PC-3 (cell line): ENCODE data around the gene SLC44A1. TPM values are rescaled to one million over a fixed set of nuclear protein-coding genes. Genes with fewer than 3 reads are reported as not detected.

ENCODE experiments used
- ATAC-seq: fragments of 200-7000 bp; cut with Tn5 transposase; 2 replicates; pipeline ENCODE4 v1.9.1; 2020; ENCODE audit warnings: mild to moderate bottlenecking, moderate library complexity
- BruUV-seq: library from RNA; stranded (reverse); fragments of 400-500 nt; replicated peaks from 2 replicates; lab custom pipeline; 2021; lab: Mats Ljungman, UMichigan
- CTCF ChIA-PET: fragments of 300-600 bp; sonication (Branson Sonifier 250); formaldehyde crosslinking; loops from one replicate; lab custom pipeline; 2022; ENCODE audit warnings: antibody characterized with exemption; lab: Charles Lee
- POLR2A ChIA-PET: fragments of 300-600 bp; sonication (Branson Sonifier 250); formaldehyde crosslinking; loops from one replicate; lab custom pipeline; 2022; ENCODE audit warnings: antibody characterized with exemption; ENCODE audit not compliant: unreplicated experiment; lab: Charles Lee
- DNase-seq: peaks from one replicate; pipeline ENCODE4 v3.0.0-alpha.2; 2015
- H2AFZ ChIP-seq: fragments of 300-600 bp; sonication (generic); 2 replicates; pipeline ENCODE4 v1.6.0; 2016; ENCODE audit warnings: antibody characterized with exemption, low read length
- H3F3A ChIP-seq: fragments of 300-600 bp; sonication (generic); one replicate; pipeline ENCODE4 v1.6.0; 2017; ENCODE audit warnings: antibody characterized with exemption, low read length, control low read depth, mild to moderate bottlenecking; ENCODE audit not compliant: unreplicated experiment
- H3K27ac ChIP-seq: fragments of 300-600 bp; sonication (generic); 2 replicates; pipeline ENCODE4 v1.5.1; 2016; ENCODE audit warnings: mild to moderate bottlenecking, low read length
- H3K27me3 ChIP-seq: fragments of 300-600 bp; sonication (generic); 2 replicates; pipeline ENCODE4 v1.6.1; 2016; ENCODE audit warnings: low read length, mixed read lengths
- H3K36me3 ChIP-seq: fragments of 300-600 bp; sonication (generic); 2 replicates; pipeline ENCODE4 v1.6.1; 2016; ENCODE audit warnings: low read depth, mixed run types, low read length, mixed read lengths
- H3K4me1 ChIP-seq: fragments of 300-600 bp; sonication (generic); 2 replicates; pipeline ENCODE4 v1.5.1; 2016; ENCODE audit warnings: low read length; ENCODE audit not compliant: insufficient read depth
- H3K4me2 ChIP-seq: fragments of 300-600 bp; sonication (generic); 2 replicates; pipeline ENCODE4 v1.6.0; 2016; ENCODE audit warnings: low read length
- H3K4me3 ChIP-seq: fragments of 300-600 bp; sonication (generic); 2 replicates; pipeline ENCODE4 v1.5.1; 2016; ENCODE audit warnings: mild to moderate bottlenecking, low read length, mixed read lengths
- H3K79me2 ChIP-seq: fragments of 300-600 bp; sonication (generic); 2 replicates; pipeline ENCODE4 v1.6.1; 2017; ENCODE audit warnings: low read length, mixed read lengths
- H3K9ac ChIP-seq: fragments of 300-600 bp; sonication (generic); 2 replicates; pipeline ENCODE4 v1.6.0; 2016; ENCODE audit warnings: mild to moderate bottlenecking, low read length
- H3K9me2 ChIP-seq: fragments of 300-600 bp; sonication (generic); replicated peaks from 2 replicates; pipeline ENCODE4 v1.6.1; 2016; ENCODE audit warnings: mixed run types, low read length, mixed read lengths
- H3K9me3 ChIP-seq: fragments of 300-600 bp; sonication (generic); 2 replicates; pipeline ENCODE4 v1.6.1; 2016; ENCODE audit warnings: low read length, mixed read lengths
- H4K20me1 ChIP-seq: fragments of 300-600 bp; sonication (generic); 2 replicates; pipeline ENCODE4 v1.6.1; 2016; ENCODE audit warnings: low read length, mixed read lengths
- EZH2 ChIP-seq: fragments of 300-600 bp; sonication (generic); IDR thresholded peaks from one replicate; pipeline ENCODE4 v1.6.1; 2017; ENCODE audit warnings: antibody characterized with exemption, mild to moderate bottlenecking, low read length; ENCODE audit not compliant: unreplicated experiment
- EZH2phosphoT487 ChIP-seq: fragments of 300-600 bp; sonication (generic); IDR thresholded peaks from 2 replicates; pipeline ENCODE4 v1.6.1; 2018; ENCODE audit warnings: mild to moderate bottlenecking, antibody characterized with exemption, low read length, borderline replicate concordance
- intact Hi-C: fragments of 100-400 bp; cut with micrococcal nuclease; formaldehyde crosslinking; loops from 2 replicates; pipeline ENCODE4 v1.9.0; 2023
- total RNA-seq: library from RNA; depleted of rRNA; stranded (reverse); fragments of >200 nt; gene quantifications from 2 replicates; pipeline ENCODE4 v1.2.3, GENCODE V29; 2014
- TF ChIP-seq, protein P1 (sequence below): fragments of 300-600 bp; sonication (generic); conservative IDR thresholded peaks from 2 replicates; pipeline ENCODE4 v1.5.1; 2017; ENCODE audit warnings: antibody characterized with exemption, low read depth, mild to moderate bottlenecking, low read length

SLC44A1 gene
- total RNA-seq, 1 experiment from 2014 or later = 16.1 TPM

DNA sequence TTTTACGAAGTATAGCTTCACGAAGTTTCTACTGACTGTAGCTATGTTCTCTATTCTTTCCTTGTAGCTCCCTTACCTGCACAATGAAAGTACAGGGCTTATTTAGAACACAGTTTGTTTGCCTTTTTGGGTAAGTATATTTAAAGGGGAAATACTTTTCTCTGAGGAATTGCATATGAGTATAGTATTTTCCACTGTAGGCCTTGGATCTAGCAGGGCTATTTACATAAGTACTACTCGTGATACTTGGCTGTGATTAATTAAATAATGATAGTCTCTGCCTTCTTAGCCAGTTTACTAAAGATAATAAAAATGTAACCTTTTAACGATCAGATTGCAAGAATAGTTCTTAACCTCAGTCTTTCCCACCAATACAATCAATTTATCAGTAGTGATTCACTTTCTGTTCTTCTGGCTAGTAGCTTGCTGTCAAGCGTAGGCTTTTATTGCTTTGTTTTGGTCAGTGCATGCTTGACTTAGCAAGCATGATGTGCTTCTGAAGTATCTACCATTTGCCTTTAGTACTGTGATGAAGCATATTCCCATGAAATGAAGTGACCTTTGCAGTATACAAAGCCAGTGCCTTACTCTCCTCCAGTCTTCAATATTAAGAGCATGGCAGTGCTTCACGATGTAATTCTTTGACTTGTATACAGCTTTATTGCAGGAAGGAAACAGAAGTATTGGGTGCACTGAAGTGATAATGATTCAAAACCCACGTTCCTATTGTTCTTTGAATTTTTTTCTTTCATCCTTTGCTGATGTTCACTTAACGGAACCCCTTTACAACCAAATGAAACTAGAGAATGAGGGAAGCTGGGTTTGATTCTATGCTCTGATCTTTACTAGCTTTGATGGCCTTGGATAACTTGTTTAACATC is 64.2 kb downstream of the SLC44A1 start:
- DNase-seq (no peak), ATAC-seq (no peak)
- no TSS peak for BruUV-seq
- no peaks in the 10 kb centered on the region for H3K27me3 ChIP-seq
- H3K4me3 ChIP-seq = no peak overlapping the region
- no peaks in the 10 kb centered on the region for H3K9me2 ChIP-seq
- H3K27ac ChIP-seq = no peak overlapping the region
- POLR2A ChIA-PET = no interaction called here
- CTCF ChIA-PET = interaction anchor here (0.6 kb wide), 1 partner anchor 105 kb away, joined by 7 read pairs; no protein-coding TSS in a partner anchor
- intact Hi-C loops = no loop called here
- H2AFZ ChIP-seq = no peak overlapping the region
- no peaks in the 10 kb centered on the region for H4K20me1 ChIP-seq
- H3K4me1 ChIP-seq = no peaks in the 10 kb centered on the region
- H3K9ac ChIP-seq = no peak overlapping the region
- H3K4me2 ChIP-seq = no peak overlapping the region
- H3K36me3 ChIP-seq = no peaks in the 10 kb centered on the region
- peaks cover 3% of the 10 kb centered on the region for H3F3A ChIP-seq
- TF ChIP-seq, protein P1, sequence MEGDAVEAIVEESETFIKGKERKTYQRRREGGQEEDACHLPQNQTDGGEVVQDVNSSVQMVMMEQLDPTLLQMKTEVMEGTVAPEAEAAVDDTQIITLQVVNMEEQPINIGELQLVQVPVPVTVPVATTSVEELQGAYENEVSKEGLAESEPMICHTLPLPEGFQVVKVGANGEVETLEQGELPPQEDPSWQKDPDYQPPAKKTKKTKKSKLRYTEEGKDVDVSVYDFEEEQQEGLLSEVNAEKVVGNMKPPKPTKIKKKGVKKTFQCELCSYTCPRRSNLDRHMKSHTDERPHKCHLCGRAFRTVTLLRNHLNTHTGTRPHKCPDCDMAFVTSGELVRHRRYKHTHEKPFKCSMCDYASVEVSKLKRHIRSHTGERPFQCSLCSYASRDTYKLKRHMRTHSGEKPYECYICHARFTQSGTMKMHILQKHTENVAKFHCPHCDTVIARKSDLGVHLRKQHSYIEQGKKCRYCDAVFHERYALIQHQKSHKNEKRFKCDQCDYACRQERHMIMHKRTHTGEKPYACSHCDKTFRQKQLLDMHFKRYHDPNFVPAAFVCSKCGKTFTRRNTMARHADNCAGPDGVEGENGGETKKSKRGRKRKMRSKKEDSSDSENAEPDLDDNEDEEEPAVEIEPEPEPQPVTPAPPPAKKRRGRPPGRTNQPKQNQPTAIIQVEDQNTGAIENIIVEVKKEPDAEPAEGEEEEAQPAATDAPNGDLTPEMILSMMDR = no peak
- no peak for TF ChIP-seq EZH2phosphoT487
- H3K9me3 ChIP-seq = no peaks in the 10 kb centered on the region
- no peaks in the 10 kb centered on the region for H3K79me2 ChIP-seq

DNA sequence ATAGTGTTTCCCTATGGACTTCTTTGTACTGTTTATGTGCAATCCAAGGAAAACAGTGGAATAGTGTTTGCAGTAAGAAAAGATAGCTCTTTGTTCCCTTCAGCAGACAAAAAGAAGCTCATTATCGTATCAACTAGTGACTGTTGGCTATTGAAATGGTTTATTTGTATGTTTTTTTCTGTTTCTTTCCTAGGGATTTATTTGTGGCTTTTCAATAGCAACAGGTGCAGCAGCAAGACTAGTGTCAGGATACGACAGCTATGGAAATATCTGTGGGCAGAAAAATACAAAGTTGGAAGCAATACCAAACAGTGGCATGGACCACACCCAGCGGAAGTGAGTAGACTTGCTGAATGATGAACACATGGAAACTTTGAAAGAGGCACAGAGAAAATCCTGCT is 65.1 kb downstream of the SLC44A1 start:
- Histone ChIP-seq H3K36me3 (no peaks in the 10 kb centered on the region), H4K20me1 (no peaks in the 10 kb centered on the region), H3K79me2 (no peaks in the 10 kb centered on the region), H3K9ac (no peak overlapping the region), H3K4me2 (no peak overlapping the region), H3K4me1 (no peaks in the 10 kb centered on the region), H2AFZ (no peak overlapping the region), H3K27me3 (no peaks in the 10 kb centered on the region), H3K27ac (no peak overlapping the region), H3K9me2 (no peaks in the 10 kb centered on the region), H3K9me3 (no peaks in the 10 kb centered on the region), H3K4me3 (no peak overlapping the region), H3F3A (peaks cover 3% of the 10 kb centered on the region)
- ChIA-PET POLR2A (no interaction called here), CTCF (interaction anchor here (0.6 kb wide), 1 partner anchor 104 kb away, joined by 7 read pairs; no protein-coding TSS in a partner anchor)
- DNase-seq (no peak), ATAC-seq (no peak)
- BruUV-seq = no TSS peak
- intact Hi-C loops = no loop called here
- TF ChIP-seq EZH2 (no peak), EZH2phosphoT487 (no peak)
- TF ChIP-seq, protein P1 = no peak

DNA sequence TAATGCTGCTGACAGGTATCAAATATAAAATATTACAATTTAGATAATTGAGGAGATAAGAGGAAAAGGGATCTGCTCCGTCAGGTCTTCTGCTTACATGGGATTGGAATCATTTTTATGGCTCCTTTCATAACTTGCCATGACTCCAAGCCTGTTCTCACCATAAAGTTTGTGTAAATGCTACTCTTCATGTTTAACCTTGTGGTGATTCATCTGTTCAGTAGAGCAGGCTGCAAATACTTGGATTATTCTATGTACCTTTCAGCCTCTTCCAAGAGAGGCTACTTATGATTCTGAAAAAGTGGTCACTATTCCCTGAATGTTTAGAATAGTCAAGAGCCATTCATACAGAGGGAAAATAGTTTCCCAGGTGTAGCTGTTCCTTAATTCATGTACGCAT is 66.9 kb downstream of the SLC44A1 start:
- Histone ChIP-seq H3K4me2 (no peak overlapping the region), H2AFZ (no peak overlapping the region), H3K79me2 (no peaks in the 10 kb centered on the region), H3K27ac (no peak overlapping the region), H3K9me2 (no peaks in the 10 kb centered on the region), H3K27me3 (no peaks in the 10 kb centered on the region), H3K4me3 (no peak overlapping the region), H3K9ac (no peak overlapping the region), H3F3A (peaks cover 3% of the 10 kb centered on the region), H4K20me1 (no peaks in the 10 kb centered on the region), H3K4me1 (no peaks in the 10 kb centered on the region), H3K9me3 (no peaks in the 10 kb centered on the region), H3K36me3 (no peaks in the 10 kb centered on the region)
- peak; percentile 84 for ATAC-seq
- TF ChIP-seq, protein P1 = no peak
- TF ChIP-seq EZH2phosphoT487 = no peak
- no peak for TF ChIP-seq EZH2
- CTCF ChIA-PET = no interaction called here
- peak; percentile 31 for DNase-seq
- intact Hi-C loops = no loop called here
- no TSS peak for BruUV-seq
- POLR2A ChIA-PET = no interaction called here
